ENCODE results near the gene SMURF1. TPM values are rescaled to one million over a fixed set of nuclear protein-coding genes. Genes with fewer than 3 reads are reported as not detected.

SMURF1 gene
- 9.2 TPM for total RNA-seq

DNA sequence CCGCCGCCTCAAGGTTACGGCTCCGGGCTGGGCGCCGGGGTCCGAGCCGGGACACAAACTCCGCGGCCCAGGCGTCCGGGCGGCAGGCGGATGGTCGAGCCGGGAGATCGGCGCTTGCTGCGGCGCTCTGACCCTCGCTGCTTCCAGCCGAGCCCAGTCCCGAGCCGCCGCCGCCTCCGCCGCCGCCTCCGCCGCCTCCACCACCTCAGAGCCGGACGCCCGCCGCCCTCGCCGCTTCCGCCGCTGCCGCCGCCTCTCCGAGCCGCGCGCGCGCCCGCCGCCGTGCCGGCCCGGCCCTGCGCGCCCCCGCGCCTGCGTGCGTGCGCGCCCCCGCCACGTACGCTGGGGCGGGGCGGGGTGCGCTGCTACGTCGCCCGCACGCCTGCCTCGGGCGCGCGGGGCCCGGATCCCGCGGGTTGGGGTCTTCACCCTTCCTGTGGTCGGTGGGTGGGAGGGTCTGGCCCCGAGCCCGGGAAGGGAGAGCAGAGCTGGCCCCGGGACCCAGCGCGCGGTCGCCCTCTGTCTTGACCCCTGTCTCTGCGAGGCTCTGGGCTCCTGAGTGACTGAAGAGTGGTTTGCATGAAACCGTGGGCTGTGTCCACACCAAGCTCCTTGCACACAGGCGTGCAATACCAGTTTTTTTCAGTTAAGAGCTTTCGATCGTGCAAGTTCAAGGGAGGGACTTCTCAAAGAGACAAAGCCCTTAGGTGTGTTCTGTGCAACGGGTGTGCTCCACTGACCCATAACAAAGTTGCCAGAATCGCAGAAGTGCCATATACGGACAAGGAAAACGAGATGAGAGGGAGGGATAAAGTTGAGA is at the start of gene SMURF1:
TSS of gene SMURF1 (minus strand) at position 256 of the 820 bp plus-strand sequence. CDS start 328 bp downstream, outside the sequence.
- peak; percentile 62 to 74 (median 68) for DNase-seq (ENCODE audit: low read depth in 2 of 3, low spot score in 2 of 3)

DNA sequence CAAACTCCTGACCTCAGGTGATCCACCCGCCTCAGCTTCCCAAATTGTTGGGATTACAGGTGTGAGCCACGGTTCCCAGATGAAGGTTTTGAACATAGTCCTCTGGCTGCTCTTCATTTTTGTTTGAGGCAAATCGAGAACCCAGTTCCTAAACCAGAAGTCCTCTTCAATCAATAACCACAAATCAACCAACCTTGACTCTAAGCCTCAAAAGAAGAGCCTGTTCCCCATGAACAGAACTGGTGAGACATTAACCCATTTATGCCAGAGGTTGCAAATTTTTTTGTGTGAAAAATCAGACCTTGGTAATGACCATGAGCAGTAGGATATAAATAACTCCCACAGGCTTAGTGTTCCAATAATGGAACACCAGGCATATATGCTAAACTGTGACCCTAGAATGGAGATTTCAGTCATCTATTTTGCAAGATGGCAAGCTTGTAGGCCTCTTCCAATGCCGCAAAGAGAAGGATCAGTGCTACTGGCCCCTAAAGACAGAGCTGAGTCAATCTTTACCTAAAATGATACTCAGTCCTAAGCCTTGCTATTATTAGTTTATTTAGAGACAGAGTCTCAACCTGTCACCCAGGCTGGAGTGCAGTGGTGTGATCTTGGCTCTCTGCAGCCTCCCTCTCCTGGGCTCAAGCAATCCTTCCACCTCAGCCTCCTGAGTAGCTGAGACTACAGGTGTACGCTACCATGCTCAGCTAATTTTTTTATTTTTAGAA is 48.1 kb upstream of the SMURF1 start:
- DNase-seq (ENCODE audit: low read depth in 2 of 3, low spot score in 2 of 3), result no peak

DNA sequence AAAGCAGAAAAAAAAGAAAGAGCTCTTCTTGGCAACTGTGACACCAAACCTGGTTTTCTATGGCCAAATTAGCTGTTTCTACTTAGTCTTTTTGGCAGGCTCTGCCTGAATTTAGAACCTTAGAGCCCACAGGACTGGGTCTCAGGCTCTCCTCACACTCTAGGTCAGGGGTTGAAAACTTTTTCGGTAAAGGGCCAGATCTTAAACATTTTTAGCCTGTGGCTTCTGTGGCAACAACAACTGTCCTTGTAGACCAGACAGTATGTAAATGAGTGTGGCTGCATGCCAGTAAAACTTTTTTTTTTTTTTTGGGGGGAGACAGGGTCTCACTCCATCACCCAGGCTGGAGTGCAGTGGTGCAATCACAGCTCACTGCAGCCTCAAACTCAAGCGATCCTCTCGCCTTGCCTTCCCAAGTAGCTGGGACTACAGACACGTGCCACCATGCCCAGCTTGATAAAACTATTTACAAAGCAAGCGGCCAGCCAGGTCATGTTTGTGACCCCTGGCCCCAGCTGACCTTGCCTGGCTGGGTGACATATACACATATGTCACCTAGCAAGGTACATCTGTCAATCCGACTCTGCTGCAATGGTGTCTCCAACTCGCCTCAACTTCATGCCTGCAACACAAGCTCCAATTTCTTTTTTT is 46.6 kb upstream of the SMURF1 start:
- no peak for DNase-seq (ENCODE audit: low read depth in 2 of 3, low spot score in 2 of 3)

DNA sequence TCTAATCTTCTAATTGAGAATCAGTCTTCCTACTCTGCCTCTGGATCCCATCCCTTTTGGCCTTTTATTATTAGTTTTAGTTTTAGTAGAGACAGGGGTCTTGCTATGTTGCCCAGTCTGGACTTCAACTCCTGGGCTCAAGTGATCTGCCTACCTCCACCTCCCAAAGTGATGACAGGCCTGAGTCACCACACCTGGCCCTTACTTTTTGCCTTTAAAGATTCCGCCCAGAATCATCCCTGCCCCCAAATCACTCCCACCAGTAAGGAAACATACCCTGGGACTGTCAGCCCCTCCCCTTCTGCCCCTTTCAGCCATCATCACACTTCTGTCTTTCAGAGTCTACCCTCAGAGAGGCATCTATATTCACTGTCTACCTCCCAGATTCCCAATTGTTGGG is 45.3 kb upstream of the SMURF1 start:
- DNase-seq (ENCODE audit: low read depth in 2 of 3, low spot score in 2 of 3), result no peak

DNA sequence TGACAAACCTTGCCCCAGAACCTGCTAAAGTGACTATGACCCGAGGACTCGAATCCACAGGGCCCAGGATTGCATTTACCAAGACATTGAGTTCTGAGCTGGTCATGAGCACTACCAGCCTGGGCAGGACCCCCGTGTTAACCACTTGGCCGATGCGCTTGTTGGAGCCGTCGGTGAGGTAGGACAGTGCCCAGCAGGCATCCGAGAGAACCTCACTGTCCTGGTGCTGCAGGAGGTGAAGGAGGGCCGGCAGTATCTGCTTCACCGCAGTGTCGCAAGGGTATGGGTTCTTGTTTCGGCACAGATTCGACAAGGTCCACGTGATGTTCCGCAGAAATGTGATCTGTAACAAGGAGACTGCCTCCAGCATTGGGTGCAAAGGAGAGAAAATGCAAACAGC is 44.3 kb upstream of the SMURF1 start:
- DNase-seq (ENCODE audit: low read depth in 2 of 3, low spot score in 2 of 3), result no peak

DNA sequence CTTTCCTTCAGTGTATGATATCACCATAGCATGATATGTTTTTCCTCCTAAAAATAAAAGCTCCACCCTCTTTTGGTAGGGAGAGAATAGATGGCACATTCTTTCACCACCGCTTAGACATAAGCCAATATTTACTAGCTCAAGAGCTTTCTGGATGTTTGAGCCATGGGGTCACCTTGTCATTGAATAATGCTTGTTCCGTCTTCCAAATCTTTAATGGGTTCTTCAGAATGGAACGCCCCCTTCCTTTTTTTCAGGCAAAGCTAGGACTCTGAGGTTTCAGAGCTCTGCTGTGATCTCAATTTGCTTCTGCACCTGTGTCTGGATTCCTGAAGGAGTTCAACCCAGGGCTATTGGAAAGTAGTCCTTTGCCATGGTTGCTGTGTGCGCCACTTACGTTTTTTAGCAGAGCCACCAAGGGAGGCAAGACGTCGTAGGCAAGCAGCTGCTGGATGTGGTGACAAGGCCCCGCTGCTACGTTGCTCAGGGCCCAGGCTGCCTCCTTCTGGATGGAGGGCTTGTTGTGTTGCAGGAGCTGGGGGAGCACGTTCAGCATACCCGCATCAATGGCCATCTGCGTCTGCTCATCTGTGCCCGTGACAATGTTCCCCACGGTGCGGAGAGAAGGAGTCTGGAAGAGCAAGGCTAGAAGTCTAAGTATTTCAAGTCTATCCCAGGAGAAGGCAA is 40.8 kb upstream of the SMURF1 start:
- no peak for DNase-seq (ENCODE audit: low read depth in 2 of 3, low spot score in 2 of 3)

DNA sequence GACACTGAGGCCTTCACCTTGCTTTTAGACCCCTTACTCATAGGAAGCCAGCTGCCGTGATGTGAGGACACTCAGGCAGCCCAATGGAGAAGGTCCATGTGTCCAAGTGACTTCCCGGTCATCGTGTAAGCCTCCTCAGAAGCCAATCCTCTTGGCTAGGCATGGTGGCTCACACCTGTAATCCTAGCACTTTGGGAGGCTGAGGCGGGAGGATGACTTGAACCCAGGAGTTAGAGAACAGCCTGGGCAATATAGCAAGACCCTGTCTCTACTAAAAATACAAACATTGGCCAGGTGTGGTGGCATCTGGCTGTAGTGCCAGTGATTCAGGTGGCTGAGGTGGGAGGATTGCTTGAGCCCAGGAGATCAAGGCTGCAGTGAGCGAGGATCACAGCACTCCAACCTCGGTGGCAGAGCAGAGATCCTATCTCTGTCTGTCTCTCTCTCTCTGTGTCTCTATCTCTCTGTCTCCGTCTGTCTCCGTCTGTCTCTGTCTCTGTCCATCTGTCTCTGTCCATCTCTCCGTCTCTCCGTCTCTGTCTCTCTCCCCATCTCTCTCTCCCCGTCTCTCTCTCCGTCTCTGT is 36.3 kb upstream of the SMURF1 start:
- no peak for DNase-seq (ENCODE audit: low read depth in 2 of 3, low spot score in 2 of 3)

DNA sequence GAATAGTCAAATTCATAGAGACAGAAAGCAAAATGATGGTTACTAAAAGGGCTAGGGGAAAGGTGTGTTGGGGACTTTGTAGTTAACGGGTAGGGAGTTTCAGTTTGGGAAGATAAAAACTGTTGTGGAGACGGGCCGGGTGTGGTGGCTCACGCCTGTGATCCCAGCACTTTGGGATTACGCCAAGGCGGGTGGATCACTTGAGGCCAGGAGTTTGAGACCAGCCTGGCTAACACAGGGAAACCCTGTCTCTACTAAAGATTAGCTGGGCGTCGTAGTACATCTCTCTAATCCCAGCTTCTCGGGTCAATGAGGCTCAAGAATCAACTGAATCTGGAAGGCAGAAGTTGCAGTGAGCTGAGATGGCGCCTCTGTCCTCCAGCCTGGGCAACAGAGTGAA is 33.3 kb upstream of the SMURF1 start:
- DNase-seq (ENCODE audit: low read depth in 2 of 3, low spot score in 2 of 3), result no peak

DNA sequence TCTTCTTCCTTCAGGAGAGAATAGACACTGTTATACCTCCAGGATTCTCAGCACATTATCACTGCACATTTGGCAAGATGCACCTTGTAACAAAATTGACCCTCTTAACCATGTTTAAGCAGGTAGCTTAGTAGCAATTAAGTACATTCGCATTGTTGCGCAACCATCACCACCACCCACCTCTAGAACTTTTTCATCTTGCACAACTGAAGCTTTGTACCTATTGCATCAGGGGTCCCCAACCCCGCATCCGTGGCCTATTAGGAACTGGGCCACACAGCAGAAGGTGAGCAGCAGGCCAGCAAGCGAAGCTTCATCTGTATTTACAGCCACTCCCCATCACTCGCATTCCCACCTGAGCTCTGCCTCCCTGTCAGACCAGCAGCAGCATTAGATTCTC is 29.9 kb upstream of the SMURF1 start:
- DNase-seq (ENCODE audit: low read depth in 2 of 3, low spot score in 2 of 3), result no peak

DNA sequence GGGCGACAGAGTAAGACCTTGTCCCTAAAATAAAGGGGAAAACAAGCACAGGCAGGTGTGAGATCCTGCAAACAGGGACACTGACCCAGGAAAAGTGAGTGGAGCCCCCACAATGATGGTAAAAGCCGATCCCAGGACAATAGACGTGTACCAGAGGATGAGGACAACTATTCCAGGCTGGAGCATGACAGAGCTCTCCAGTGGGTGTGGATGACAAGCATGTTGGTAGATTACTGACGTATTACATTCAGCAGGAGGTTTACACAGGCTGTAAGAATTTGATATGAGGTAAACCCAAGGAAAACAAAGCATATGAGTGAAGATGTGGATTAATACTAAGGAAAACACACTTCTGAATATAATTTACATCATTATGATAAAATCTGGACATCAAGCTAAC is 27.8 kb upstream of the SMURF1 start:
- no peak for DNase-seq (ENCODE audit: low read depth in 2 of 3, low spot score in 2 of 3)

DNA sequence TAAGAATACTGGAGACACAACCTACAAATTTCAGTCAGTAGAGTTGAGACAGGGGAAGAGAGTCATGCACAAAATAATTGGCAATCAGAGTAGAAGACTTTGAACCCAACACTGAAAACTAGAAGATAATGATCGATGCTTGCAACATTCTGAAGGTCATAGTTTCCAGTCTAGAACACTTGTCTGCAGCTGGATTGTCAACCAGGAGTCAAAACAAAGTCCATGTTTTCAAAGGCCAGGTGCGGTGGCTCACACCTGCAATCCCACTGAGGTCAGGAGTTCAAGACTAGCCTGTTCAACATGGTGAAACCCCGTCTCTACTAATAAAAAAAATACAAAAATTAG is 26.8 kb upstream of the SMURF1 start:
- no peak for DNase-seq (ENCODE audit: low read depth in 2 of 3, low spot score in 2 of 3)

DNA sequence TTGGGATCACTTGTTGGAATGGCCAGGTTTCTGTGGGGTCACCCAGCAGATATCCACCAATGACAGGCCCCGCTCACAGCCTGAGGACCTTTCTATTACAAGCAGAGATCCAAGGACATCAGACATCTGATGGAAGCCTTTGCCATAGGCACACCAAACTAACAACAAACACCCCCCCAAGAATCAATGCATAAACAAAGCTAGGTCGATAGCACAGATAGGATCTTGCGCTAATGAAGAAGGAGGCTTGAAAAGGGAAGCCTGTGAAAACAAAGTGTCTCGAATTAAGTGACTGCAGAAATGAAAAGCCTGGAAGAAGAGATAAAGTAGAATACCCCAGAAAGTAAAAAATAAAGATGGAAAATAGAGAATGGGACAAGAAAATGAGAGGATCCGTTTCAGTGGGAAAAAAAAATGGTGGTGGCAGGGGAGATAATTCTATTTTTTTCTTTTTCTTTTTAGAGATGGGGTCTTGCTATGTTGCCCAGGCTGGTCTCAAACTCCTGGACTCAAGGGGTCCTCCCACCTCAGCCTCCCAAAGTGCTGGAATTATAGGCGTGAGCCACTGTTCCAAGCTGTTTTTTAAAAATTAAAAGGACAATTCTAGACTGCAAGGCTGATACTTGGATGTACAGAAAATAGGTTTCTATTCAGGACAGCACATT is 26.3 kb upstream of the SMURF1 start:
- no peak for DNase-seq (ENCODE audit: low read depth in 2 of 3, low spot score in 2 of 3)

DNA sequence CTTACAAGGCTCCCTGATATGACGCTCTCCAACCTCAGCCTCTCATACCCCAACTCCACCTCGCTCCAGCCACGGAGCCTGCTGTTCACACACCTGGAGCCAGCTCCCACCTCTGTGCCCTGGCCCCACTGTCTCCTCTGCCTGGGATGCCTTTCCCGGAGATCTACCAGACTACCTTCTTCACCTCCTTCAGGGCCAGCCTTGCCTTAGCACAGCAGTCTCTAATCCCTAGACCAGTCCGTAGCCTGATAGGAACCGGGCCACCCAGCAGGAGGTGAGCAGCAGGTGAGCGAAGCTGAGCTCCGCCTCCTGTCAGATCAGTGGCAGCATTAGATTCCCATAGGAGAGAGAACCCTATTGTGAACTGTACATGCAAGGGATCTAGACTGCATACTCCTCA is 23.2 kb upstream of the SMURF1 start:
- no peak for DNase-seq (ENCODE audit: low read depth in 2 of 3, low spot score in 2 of 3)

DNA sequence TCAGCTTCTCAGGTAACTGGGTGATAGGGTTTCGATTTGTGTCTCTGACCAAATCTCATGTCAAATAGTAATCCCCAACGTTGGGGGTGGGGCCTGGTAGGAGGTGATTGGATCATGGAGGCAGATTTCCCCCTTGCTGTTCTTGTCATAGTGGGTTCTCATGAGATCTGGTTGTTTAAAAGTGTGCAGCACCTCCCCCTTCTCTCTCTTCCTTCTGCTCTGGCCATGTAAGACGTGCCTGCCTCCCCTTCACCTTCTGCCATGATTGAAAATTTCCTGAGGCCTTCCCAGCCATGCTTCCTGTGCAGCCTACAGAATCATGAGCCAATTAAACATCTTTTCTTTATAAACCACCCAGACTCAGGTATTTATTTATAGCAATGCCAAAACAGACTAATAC is 21.9 kb upstream of the SMURF1 start:
- DNase-seq (ENCODE audit: low read depth in 2 of 3, low spot score in 2 of 3), result no peak

DNA sequence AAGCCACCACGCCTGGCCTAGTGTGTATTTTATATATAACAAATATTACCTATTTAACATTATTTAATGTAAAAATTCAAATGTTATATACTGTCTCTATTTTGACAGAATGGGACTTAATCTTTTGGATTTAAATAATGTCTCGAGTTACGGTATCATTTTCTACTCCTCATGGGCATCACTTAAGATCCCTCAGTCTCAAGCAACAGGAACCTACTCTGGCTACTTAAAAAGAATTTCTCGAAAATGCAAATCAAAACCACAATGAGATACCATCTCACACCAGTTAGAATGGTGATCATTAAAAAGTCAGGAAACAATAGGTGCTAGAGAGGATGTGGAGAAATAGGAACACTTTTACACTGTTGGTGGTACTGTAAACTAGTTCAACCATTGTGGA is 19.8 kb upstream of the SMURF1 start:
- peak in 1 of 3 donors; percentile 23 for DNase-seq (ENCODE audit: low read depth in 2 of 3, low spot score in 2 of 3)

DNA sequence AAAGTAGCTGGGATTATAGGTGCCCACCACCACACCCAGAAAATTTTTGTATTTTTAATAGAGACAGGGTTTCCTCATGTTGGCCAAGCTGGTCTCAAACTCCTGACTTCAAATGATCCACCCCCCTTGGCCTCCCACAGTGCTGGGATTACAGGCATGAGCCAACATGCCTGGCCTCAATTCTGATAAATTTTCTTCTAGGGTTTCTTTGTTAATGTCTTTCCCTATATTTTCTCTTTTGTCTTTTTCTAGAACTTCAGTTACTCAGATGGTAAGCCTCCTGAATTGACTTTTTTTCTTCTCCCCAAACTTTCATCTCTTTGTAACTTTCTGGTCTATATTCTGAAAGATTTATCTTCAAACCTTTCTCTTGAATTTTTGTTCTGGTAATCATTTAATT is 12.7 kb upstream of the SMURF1 start:
- no peak for DNase-seq (ENCODE audit: low read depth in 2 of 3, low spot score in 2 of 3)

DNA sequence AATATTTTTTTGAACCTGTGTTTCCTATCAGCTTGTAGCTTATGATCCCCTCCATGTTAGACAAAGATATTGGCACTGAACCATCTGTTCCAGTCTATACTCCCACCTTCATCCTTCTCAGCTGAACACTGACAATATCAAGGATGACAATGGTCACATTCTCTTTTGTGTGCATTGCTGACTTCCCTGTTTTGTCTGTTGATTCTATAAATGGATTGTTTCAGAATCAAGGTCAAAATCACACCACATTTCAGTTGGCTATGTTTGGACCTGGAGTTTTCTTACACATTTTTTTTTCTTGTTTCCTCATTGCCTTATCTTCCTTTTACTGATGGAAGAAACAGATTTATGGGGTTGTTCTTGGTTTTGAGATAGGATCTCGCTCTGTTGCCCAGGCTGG is 11.3 kb upstream of the SMURF1 start:
- DNase-seq (ENCODE audit: low read depth in 2 of 3, low spot score in 2 of 3), result peak in 2 of 3 donors; percentile 3 to 56

DNA sequence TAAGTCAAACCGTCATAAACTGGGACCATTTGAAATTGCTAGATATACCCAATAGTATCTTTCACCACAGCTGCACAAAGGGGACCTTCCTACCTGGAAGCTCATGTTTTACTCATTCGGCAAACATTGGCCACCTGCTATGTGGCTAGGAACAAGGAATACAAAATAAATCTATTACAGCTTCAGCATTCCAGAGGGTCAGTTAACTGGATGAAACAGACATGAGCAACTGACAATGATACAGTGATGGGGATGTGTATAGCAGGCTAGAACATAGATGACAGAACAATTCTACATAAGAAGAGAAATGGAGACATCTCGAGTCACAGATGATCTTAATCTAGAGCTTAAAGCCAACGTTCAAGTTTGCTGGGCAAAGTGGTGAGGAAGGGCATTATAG is 3.1 kb upstream of the SMURF1 start:
- DNase-seq (ENCODE audit: low read depth in 2 of 3, low spot score in 2 of 3), result no peak

DNA sequence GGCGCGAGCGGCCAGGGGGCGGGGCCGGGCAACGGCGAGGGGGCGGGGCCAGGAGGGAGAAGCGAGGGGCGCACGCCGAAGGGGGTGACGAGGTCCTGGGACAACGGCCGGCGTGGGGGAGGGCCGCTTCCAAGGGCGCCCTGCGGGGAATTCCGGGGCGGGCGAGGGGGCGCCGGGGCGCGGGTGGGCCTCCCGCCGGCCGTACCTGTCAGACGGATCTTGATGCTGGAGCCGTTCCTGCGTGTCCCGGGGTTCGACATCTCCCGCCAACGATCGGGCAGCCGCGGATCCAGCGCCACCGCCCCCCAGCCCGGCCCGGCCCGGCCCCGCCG is 421 bp downstream of the SMURF1 start:
- DNase-seq (ENCODE audit: low read depth in 2 of 3, low spot score in 2 of 3), result no peak

DNA sequence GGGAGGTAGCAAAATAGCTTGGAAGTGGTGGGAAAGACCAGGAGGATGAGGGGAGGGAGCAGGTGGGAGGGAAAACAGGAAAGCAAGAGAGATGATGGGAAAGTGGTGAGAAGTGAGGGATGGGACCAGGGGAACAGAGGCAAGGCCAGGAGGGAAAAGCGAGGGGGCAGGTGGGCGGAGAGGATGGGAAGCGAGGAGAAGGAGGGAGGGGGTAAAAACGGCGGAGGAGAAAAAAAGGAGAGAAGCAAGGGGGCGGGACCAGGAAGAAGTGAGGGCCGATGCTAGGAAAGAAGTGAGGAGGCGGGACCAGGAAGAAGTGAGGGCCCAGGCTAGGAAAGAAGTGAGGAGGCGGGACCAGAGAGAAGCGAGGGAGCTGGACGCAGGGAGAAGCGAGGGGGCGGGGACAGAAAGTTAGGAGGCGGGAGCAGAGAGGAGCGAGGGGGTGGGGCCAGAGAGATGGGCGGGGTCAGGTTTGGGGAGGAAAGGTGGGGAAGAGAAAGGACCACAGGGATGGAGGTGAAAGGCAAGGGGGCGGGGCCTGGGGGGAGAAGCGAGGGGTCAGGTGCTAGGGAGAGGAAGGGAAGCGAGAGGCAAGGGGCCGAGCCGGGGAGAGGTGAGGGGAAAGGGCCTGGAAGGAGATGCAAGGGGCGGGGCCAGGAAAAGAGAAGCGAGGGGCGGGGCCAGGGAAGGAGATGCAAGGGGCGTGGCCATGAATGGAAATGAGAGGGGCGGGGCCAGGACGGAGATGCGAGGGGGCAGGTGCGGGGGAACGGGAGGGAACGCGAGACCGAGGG is 984 bp downstream of the SMURF1 start:
- DNase-seq (ENCODE audit: low read depth in 2 of 3, low spot score in 2 of 3), result peak; percentile 70 to 93 (median 91)
